ENCODE results near the gene SPTBN1.

The SPTBN1 gene

GRCh38 chr2:54657664-54658083 lies 201.5 kb downstream of the SPTBN1 start:
- TF ChIP-seq ZBTB7A (IDR thresholded peaks at IDR 0.05; ENCODE audit: low read depth) (no peak), RAD21 (IDR thresholded peaks at IDR 0.05; ENCODE audit: low read depth) (peak; percentile 66), TEAD4 (IDR thresholded peaks at IDR 0.05) (no peak), CREB1 (IDR thresholded peaks at IDR 0.05; ENCODE audit: low read depth) (no peak), REST (IDR thresholded peaks at IDR 0.05; ENCODE audit: low read depth) (no peak)

- TF ChIP-seq CREB1 (IDR thresholded peaks at IDR 0.05; ENCODE audit: low read depth) (no peak), EGR1 (IDR thresholded peaks at IDR 0.05) (no peak), ZBTB7A (IDR thresholded peaks at IDR 0.05; ENCODE audit: low read depth) (no peak), EP300 (IDR thresholded peaks at IDR 0.05; ENCODE audit: borderline replicate concordance) (no peak), TAF1 (IDR thresholded peaks at IDR 0.05; ENCODE audit: low read depth) (no peak), YY1 (IDR thresholded peaks at IDR 0.05; ENCODE audit: low read depth) (no peak), TEAD4 (IDR thresholded peaks at IDR 0.05) (no peak), CEBPB (IDR thresholded peaks at IDR 0.05) (no peak), TCF12 (IDR thresholded peaks at IDR 0.05; ENCODE audit: low read depth) (no peak), REST (IDR thresholded peaks at IDR 0.05; ENCODE audit: low read depth) (no peak), NFIC (IDR thresholded peaks at IDR 0.05) (no peak), FOXM1 (IDR thresholded peaks at IDR 0.05; ENCODE audit: borderline replicate concordance, low read depth) (no peak), RAD21 (IDR thresholded peaks at IDR 0.05; ENCODE audit: low read depth) (no peak), MAX (IDR thresholded peaks at IDR 0.05) (no peak), USF1 (IDR thresholded peaks at IDR 0.05) (no peak)
Observed at GRCh38 chr2:54658564-54659071, 202.5 kb downstream of the SPTBN1 start.

- no peak for TF ChIP-seq REST (IDR thresholded peaks at IDR 0.05; ENCODE audit: low read depth)
Observed at GRCh38 chr2:54659527-54659926, 203.4 kb downstream of the SPTBN1 start.

GRCh38 chr2:54660752-54661151 lies 204.6 kb downstream of the SPTBN1 start:
- TF ChIP-seq CEBPB (IDR thresholded peaks at IDR 0.05) = no peak
- no peak for TF ChIP-seq RAD21 (IDR thresholded peaks at IDR 0.05; ENCODE audit: low read depth)
- TF ChIP-seq TEAD4 (IDR thresholded peaks at IDR 0.05) = no peak
- TF ChIP-seq MAX (IDR thresholded peaks at IDR 0.05) = no peak
- TF ChIP-seq TAF1 (IDR thresholded peaks at IDR 0.05; ENCODE audit: low read depth) = no peak
- no peak for TF ChIP-seq ZBTB7A (IDR thresholded peaks at IDR 0.05; ENCODE audit: low read depth)
- no peak for TF ChIP-seq TCF12 (IDR thresholded peaks at IDR 0.05; ENCODE audit: low read depth)
- TF ChIP-seq NFIC (IDR thresholded peaks at IDR 0.05) = no peak
- no peak for TF ChIP-seq EGR1 (IDR thresholded peaks at IDR 0.05)
- TF ChIP-seq YY1 (IDR thresholded peaks at IDR 0.05; ENCODE audit: low read depth) = no peak
- no peak for TF ChIP-seq CREB1 (IDR thresholded peaks at IDR 0.05; ENCODE audit: low read depth)

- no peak for TF ChIP-seq MAX (IDR thresholded peaks at IDR 0.05)
- no peak for TF ChIP-seq REST (IDR thresholded peaks at IDR 0.05; ENCODE audit: low read depth)
- no peak for TF ChIP-seq RAD21 (IDR thresholded peaks at IDR 0.05; ENCODE audit: low read depth)
- TF ChIP-seq USF1 (IDR thresholded peaks at IDR 0.05) = no peak
- no peak for TF ChIP-seq EGR1 (IDR thresholded peaks at IDR 0.05)
- no peak for TF ChIP-seq CEBPB (IDR thresholded peaks at IDR 0.05)
- no peak for TF ChIP-seq CREB1 (IDR thresholded peaks at IDR 0.05; ENCODE audit: low read depth)
- TF ChIP-seq YY1 (IDR thresholded peaks at IDR 0.05; ENCODE audit: low read depth) = no peak
- no peak for TF ChIP-seq TAF1 (IDR thresholded peaks at IDR 0.05; ENCODE audit: low read depth)
- TF ChIP-seq FOXM1 (IDR thresholded peaks at IDR 0.05; ENCODE audit: borderline replicate concordance, low read depth) = no peak
- no peak for TF ChIP-seq NFIC (IDR thresholded peaks at IDR 0.05)
- no peak for TF ChIP-seq TCF12 (IDR thresholded peaks at IDR 0.05; ENCODE audit: low read depth)
- no peak for TF ChIP-seq TEAD4 (IDR thresholded peaks at IDR 0.05)
- no peak for TF ChIP-seq EP300 (IDR thresholded peaks at IDR 0.05; ENCODE audit: borderline replicate concordance)
Observed at GRCh38 chr2:54663424-54664030, 207.4 kb downstream of the SPTBN1 start.
